ENCODE data around the gene C8B. TPM values are rescaled to one million over a fixed set of nuclear protein-coding genes. Genes with fewer than 3 reads are reported as not detected.

C8B gene
- total RNA-seq, 1 experiment from 2014 or later: not detected

DNA sequence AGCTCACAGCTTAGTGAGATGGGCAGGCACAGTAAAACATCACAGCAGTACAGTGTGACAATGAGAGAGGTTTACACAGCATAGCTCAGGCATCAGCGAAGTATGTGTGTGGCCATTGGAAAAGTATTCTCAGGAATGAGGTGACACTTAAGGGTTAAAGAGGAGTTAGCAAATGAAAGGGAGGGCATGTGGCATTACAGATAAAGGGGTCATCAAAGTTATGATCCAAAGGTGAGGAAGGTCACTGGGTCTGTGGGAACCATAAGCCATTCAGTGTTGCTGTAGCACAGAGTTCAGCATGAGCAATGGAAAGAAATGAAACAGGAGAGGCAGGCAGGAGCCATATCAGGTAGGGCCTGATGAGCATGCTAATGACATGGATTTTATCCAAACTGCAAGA lies 4.5 kb upstream of the C8B start:
- H3K4me3 ChIP-seq: no peak overlapping the region
- H2AFZ ChIP-seq: no peak overlapping the region
- H4K20me1 ChIP-seq (ENCODE audit: insufficient read depth): no peaks in the 10 kb centered on the region
- no peak for TF ChIP-seq EZH2 (IDR thresholded peaks at IDR 0.05; ENCODE audit: low read depth)
- TF ChIP-seq, protein P1, sequence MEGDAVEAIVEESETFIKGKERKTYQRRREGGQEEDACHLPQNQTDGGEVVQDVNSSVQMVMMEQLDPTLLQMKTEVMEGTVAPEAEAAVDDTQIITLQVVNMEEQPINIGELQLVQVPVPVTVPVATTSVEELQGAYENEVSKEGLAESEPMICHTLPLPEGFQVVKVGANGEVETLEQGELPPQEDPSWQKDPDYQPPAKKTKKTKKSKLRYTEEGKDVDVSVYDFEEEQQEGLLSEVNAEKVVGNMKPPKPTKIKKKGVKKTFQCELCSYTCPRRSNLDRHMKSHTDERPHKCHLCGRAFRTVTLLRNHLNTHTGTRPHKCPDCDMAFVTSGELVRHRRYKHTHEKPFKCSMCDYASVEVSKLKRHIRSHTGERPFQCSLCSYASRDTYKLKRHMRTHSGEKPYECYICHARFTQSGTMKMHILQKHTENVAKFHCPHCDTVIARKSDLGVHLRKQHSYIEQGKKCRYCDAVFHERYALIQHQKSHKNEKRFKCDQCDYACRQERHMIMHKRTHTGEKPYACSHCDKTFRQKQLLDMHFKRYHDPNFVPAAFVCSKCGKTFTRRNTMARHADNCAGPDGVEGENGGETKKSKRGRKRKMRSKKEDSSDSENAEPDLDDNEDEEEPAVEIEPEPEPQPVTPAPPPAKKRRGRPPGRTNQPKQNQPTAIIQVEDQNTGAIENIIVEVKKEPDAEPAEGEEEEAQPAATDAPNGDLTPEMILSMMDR (conservative IDR thresholded peaks at IDR 0.05): no peak
- intact Hi-C loops (cut with micrococcal nuclease; ENCODE audit: unreplicated experiment): no loop called here
- no peaks in the 10 kb centered on the region for H3K4me1 ChIP-seq (replicated peaks; ENCODE audit: insufficient read depth)
- H3K9me2 ChIP-seq (ENCODE audit: insufficient read depth): no peaks in the 10 kb centered on the region
- H3K27ac ChIP-seq: no peak overlapping the region
- H3K4me2 ChIP-seq: no peak overlapping the region
- ChIA-PET POLR2A (ENCODE audit: unreplicated experiment) (no interaction called here), CTCF (no interaction called here)
- BruUV-seq (replicated peaks): no TSS peak
- no peaks in the 10 kb centered on the region for H3K79me2 ChIP-seq (ENCODE audit: low read depth)
- no peaks in the 10 kb centered on the region for H3F3A ChIP-seq (ENCODE audit: insufficient read depth, low read depth)
- no peaks in the 10 kb centered on the region for H3K36me3 ChIP-seq (ENCODE audit: low read depth)
- H3K27me3 ChIP-seq (ENCODE audit: insufficient read depth, low read depth): peaks cover 35% of the 10 kb centered on the region
- no peaks in the 10 kb centered on the region for H3K9me3 ChIP-seq (ENCODE audit: insufficient read depth, low read depth)
- no peak for DNase-seq

DNA sequence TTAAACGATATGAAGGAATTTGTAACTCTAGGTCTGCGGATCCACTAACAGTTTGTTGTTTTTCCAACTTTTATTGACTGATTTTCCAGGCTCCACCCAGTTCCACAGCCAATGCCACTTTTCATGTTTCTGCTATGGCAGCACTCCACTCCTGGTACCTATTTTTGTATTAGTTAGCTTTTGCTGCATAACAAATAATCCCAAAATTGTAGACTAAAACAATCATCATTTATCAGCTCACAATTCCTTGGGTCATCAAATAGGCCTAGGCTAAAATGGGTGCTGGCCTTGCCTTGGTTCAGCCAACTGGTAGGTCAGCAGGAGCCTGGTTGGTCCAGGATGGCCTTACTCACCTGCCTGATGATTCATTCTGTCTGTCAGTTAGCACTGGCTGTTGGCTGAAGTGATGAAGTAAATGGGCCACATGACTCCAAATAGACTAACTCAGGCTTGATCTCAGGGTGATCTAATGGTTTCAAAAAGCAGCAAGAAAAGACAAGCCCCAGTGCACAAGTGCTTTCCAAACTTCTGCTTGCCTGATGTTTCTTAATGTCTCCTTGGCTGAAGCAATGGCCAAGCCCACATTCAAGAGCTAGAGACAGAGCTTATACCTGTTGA lies 3.2 kb upstream of the C8B start:
- no peaks in the 10 kb centered on the region for H3K36me3 ChIP-seq (ENCODE audit: low read depth)
- ChIA-PET POLR2A (ENCODE audit: unreplicated experiment) (no interaction called here), CTCF (no interaction called here)
- H3K27me3 ChIP-seq (ENCODE audit: insufficient read depth, low read depth): peaks cover 32% of the 10 kb centered on the region
- H3K9me3 ChIP-seq (ENCODE audit: insufficient read depth, low read depth): no peaks in the 10 kb centered on the region
- H3K4me2 ChIP-seq: no peak overlapping the region
- no peak for DNase-seq
- no peak overlapping the region for H2AFZ ChIP-seq
- no peaks in the 10 kb centered on the region for H3K4me1 ChIP-seq (replicated peaks; ENCODE audit: insufficient read depth)
- no peaks in the 10 kb centered on the region for H3K79me2 ChIP-seq (ENCODE audit: low read depth)
- no peaks in the 10 kb centered on the region for H4K20me1 ChIP-seq (ENCODE audit: insufficient read depth)
- BruUV-seq (replicated peaks): no TSS peak
- H3K27ac ChIP-seq: no peak overlapping the region
- intact Hi-C loops (cut with micrococcal nuclease; ENCODE audit: unreplicated experiment): loop anchor here (2.0 to 5.0 kb wide), 2 partner anchors 136 to 327 kb away; no protein-coding TSS in a partner anchor
- no peak overlapping the region for H3K4me3 ChIP-seq
- no peaks in the 10 kb centered on the region for H3K9me2 ChIP-seq (ENCODE audit: insufficient read depth)
- no peaks in the 10 kb centered on the region for H3F3A ChIP-seq (ENCODE audit: insufficient read depth, low read depth)
- TF ChIP-seq, protein P1 (conservative IDR thresholded peaks at IDR 0.05): no peak
- TF ChIP-seq EZH2 (IDR thresholded peaks at IDR 0.05; ENCODE audit: low read depth): no peak

DNA sequence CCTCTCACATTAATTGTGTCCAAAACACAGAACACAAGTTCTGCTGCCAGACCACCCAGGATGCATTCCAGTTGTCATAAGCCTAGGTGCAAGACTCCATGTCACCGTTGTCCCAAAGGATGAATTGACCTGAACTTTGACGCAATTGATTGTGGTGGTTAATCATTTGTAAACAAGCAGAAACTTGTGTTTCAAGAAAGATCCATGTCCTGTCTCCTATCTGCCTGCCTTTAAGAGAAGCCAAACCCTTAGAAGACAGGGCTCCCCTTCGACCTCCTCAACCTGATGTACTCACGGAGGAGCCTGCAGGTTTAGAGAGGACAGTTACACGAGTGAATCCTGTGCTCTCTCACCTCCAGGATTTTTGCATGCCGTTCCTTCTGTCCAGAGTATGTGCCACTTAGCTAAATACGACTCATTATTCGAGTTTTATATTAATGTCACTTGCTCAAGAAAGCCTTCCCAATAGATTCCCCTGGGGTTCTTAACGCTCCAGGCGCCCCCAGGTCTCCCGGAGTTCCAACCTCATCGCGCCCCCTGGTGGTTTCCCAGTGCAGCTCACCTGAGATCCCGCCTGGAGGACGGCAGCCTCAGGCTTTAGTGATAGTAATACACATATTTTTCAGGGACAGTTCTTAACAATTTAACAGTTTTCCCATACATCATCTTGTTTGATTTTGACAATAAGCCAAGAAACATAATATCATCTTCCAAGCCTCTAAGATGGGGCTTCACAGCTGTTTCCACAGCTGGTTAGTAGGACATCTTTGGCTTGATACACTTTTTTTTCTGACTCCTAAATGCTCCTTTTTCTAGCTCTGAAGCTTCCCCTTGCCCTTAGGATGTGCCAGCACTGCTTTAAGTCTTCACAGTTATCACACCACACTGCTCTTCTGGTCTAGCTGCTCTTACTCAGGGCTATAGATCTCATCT lies 2.4 kb upstream of the C8B start:
- TF ChIP-seq, protein P1 (conservative IDR thresholded peaks at IDR 0.05): peak; percentile 69
- TF ChIP-seq EZH2 (IDR thresholded peaks at IDR 0.05; ENCODE audit: low read depth): no peak
- Histone ChIP-seq H3K79me2 (ENCODE audit: low read depth) (no peaks in the 10 kb centered on the region), H3K9me3 (ENCODE audit: insufficient read depth, low read depth) (no peaks in the 10 kb centered on the region), H2AFZ (no peak overlapping the region), H3K4me2 (no peak overlapping the region), H4K20me1 (ENCODE audit: insufficient read depth) (no peaks in the 10 kb centered on the region), H3K4me3 (no peak overlapping the region), H3K27ac (no peak overlapping the region), H3K36me3 (ENCODE audit: low read depth) (no peaks in the 10 kb centered on the region), H3K9me2 (ENCODE audit: insufficient read depth) (no peaks in the 10 kb centered on the region), H3K4me1 (replicated peaks; ENCODE audit: insufficient read depth) (no peaks in the 10 kb centered on the region), H3F3A (ENCODE audit: insufficient read depth, low read depth) (no peaks in the 10 kb centered on the region), H3K27me3 (ENCODE audit: insufficient read depth, low read depth) (peaks cover 35% of the 10 kb centered on the region)
- intact Hi-C loops (cut with micrococcal nuclease; ENCODE audit: unreplicated experiment): loop anchor here (2.0 to 5.0 kb wide), 2 partner anchors 135 to 326 kb away; no protein-coding TSS in a partner anchor
- DNase-seq: peak in 1 of 2 experiments; percentile 16
- ChIA-PET CTCF (no interaction called here), POLR2A (ENCODE audit: unreplicated experiment) (no interaction called here)
- BruUV-seq (replicated peaks): no TSS peak

Measured in PC-9 (cell line).